Measurements from ENCODE around the gene DOCK2.

DOCK2 gene

GRCh38 chr5:169946743-169947295 lies 309.7 kb downstream of the DOCK2 start:
- no peak for TF ChIP-seq REST (IDR thresholded peaks at IDR 0.05; ENCODE audit: insufficient read depth in 1 of 2, low read depth in 2 of 2, low read length in 2 of 2)
- no peak for TF ChIP-seq FOXP2 (optimal IDR thresholded peaks at IDR 0.05; ENCODE audit: borderline replicate concordance, extremely low read depth, extremely low read length, insufficient read depth)
- no peak for TF ChIP-seq SIN3A (IDR thresholded peaks at IDR 0.05; ENCODE audit: borderline replicate concordance, insufficient read depth, low read length)
- no peak for TF ChIP-seq POLR2AphosphoS5 (IDR thresholded peaks at IDR 0.05; ENCODE audit: low read depth, low read length)
- no peak for TF ChIP-seq TAF1 (IDR thresholded peaks at IDR 0.05; ENCODE audit: borderline replicate concordance, insufficient read depth, low read length)

GRCh38 chr5:169950333-169950732 lies 313.3 kb downstream of the DOCK2 start:
- TF ChIP-seq FOXP2 (optimal IDR thresholded peaks at IDR 0.05; ENCODE audit: borderline replicate concordance, extremely low read depth, extremely low read length, insufficient read depth), result no peak
- TF ChIP-seq POLR2AphosphoS5 (IDR thresholded peaks at IDR 0.05; ENCODE audit: low read depth, low read length), result no peak
- TF ChIP-seq SIN3A (IDR thresholded peaks at IDR 0.05; ENCODE audit: borderline replicate concordance, insufficient read depth, low read length), result no peak

- TF ChIP-seq REST (IDR thresholded peaks at IDR 0.05; ENCODE audit: insufficient read depth in 1 of 2, low read depth in 2 of 2, low read length in 2 of 2) (no peak), TAF1 (IDR thresholded peaks at IDR 0.05; ENCODE audit: borderline replicate concordance, insufficient read depth, low read length) (no peak), FOXP2 (optimal IDR thresholded peaks at IDR 0.05; ENCODE audit: borderline replicate concordance, extremely low read depth, extremely low read length, insufficient read depth) (no peak), POLR2AphosphoS5 (IDR thresholded peaks at IDR 0.05; ENCODE audit: low read depth, low read length) (no peak), SIN3A (IDR thresholded peaks at IDR 0.05; ENCODE audit: borderline replicate concordance, insufficient read depth, low read length) (no peak)
Observed at GRCh38 chr5:169954786-169955185, 317.7 kb downstream of the DOCK2 start.

GRCh38 chr5:169956126-169956525 lies 319.1 kb downstream of the DOCK2 start:
- TF ChIP-seq FOXP2 (optimal IDR thresholded peaks at IDR 0.05; ENCODE audit: borderline replicate concordance, extremely low read depth, extremely low read length, insufficient read depth), result no peak
- TF ChIP-seq TAF1 (IDR thresholded peaks at IDR 0.05; ENCODE audit: borderline replicate concordance, insufficient read depth, low read length), result no peak
- no peak for TF ChIP-seq REST (IDR thresholded peaks at IDR 0.05; ENCODE audit: insufficient read depth in 1 of 2, low read depth in 2 of 2, low read length in 2 of 2)
- no peak for TF ChIP-seq SIN3A (IDR thresholded peaks at IDR 0.05; ENCODE audit: borderline replicate concordance, insufficient read depth, low read length)
- no peak for TF ChIP-seq POLR2AphosphoS5 (IDR thresholded peaks at IDR 0.05; ENCODE audit: low read depth, low read length)

- TF ChIP-seq TAF1 (IDR thresholded peaks at IDR 0.05; ENCODE audit: borderline replicate concordance, insufficient read depth, low read length) (no peak), FOXP2 (optimal IDR thresholded peaks at IDR 0.05; ENCODE audit: borderline replicate concordance, extremely low read depth, extremely low read length, insufficient read depth) (no peak), REST (IDR thresholded peaks at IDR 0.05; ENCODE audit: insufficient read depth in 1 of 2, low read depth in 2 of 2, low read length in 2 of 2) (no peak), POLR2AphosphoS5 (IDR thresholded peaks at IDR 0.05; ENCODE audit: low read depth, low read length) (no peak), SIN3A (IDR thresholded peaks at IDR 0.05; ENCODE audit: borderline replicate concordance, insufficient read depth, low read length) (no peak)
Observed at GRCh38 chr5:169956756-169957155, 319.7 kb downstream of the DOCK2 start.
